Sigmoid colon (tissue), 7 donors: ENCODE data around the gene ABHD14A. TPM values are rescaled to one million over a fixed set of nuclear protein-coding genes. Genes with fewer than 3 reads are reported as not detected.

Experiments
- DNase-seq: peaks from one replicate; pipeline ENCODE4 v3.0.0-alpha.2; 2019
- H3K27ac ChIP-seq, 4 donors: fragments of 200-600 bp; sonication (generic); one replicate each; pipeline ENCODE4 v1.5.1; 2016 to 2019; ENCODE audit warnings: mild to moderate bottlenecking in 1 of 4
- H3K27me3 ChIP-seq, 3 donors: fragments of 200-600 bp; sonication (generic); one replicate each; pipeline ENCODE4 v1.5.1; 2019; ENCODE audit warnings: mild to moderate bottlenecking in 1 of 3
- H3K36me3 ChIP-seq, 4 donors: fragments of 200-600 bp; sonication (generic); one replicate each; pipeline ENCODE4 v1.5.1; 2016 to 2019
- H3K4me1 ChIP-seq, 4 donors: fragments of 200-600 bp; sonication (generic); one replicate each; pipeline ENCODE4 v1.5.1; 2017 to 2019
- H3K4me3 ChIP-seq, 4 donors: fragments of 200-600 bp; sonication (generic); one replicate each; pipeline ENCODE4 v1.5.1; 2017 to 2019; ENCODE audit warnings: mild to moderate bottlenecking in 2 of 4, moderate library complexity in 1 of 4
- H3K9me3 ChIP-seq, 4 donors: fragments of 200-600 bp in 3 of 4; sonication (generic) in 3 of 4; one replicate each; pipeline versions ENCODE4 v1.5.1 to v1.6.1; 2013 to 2019
- EP300 ChIP-seq, 4 donors: sonication (generic); formaldehyde crosslinking; IDR thresholded peaks; one replicate each; pipeline ENCODE4 v1.6.1; 2017; ENCODE audit warnings: antibody characterized with exemption in 4 of 4
- POLR2A ChIP-seq, 2 donors: fragments of 450-650 bp; IDR thresholded peaks; one replicate each; pipeline ENCODE4 v1.6.1; 2016; ENCODE audit warnings: antibody characterized with exemption in 2 of 2, mild to moderate bottlenecking in 2 of 2, moderate library complexity in 2 of 2
- POLR2AphosphoS5 ChIP-seq, 4 donors: sonication (generic); formaldehyde crosslinking; IDR thresholded peaks; one replicate each; pipeline ENCODE4 v1.6.1; 2017; ENCODE audit warnings: antibody characterized with exemption in 4 of 4
- WGBS, 2 donors: extraction: QIAGEN DNeasy Blood & Tissue Kit; methylation state at CpG; one replicate each; pipeline ENCODE4 v1.1.7; 2013; 5-methylcytosine and 5-hydroxymethylcytosine counted together
- intact Hi-C: fragments of 100-400 bp; cut with DNase I; formaldehyde crosslinking; loops from one replicate; pipeline ENCODE4 v1.15.1; 2023
- polyA plus RNA-seq, 3 donors: library from polyadenylated mRNA; stranded (reverse); fragments of 200-250 nt; gene quantifications; one replicate each; pipeline ENCODE4 v1.2.3, GENCODE V29; 2013
- total RNA-seq, 4 donors: library from RNA; depleted of rRNA; stranded (reverse); fragments of >200 nt; gene quantifications; one replicate each; pipeline ENCODE4 v1.1.0, GENCODE V29; 2016
- TF ChIP-seq, protein P1 (sequence below), 4 experiments: fragments of 450-650 bp in 3 of 4; fragments of 200-600 bp in 1 of 4; IDR thresholded peaks; one replicate each; pipeline ENCODE4 v1.5.1; 2016 to 2019; ENCODE audit warnings: antibody characterized with exemption in 4 of 4, mild to moderate bottlenecking in 3 of 4, moderate library complexity in 2 of 4
- donor health status: healthy with polysubstance abuse.
- donor health status: Bipolar disorder and iron deficiency.
- donor health status: healthy.

The ABHD14A gene
- total and polyA plus RNA-seq, 7 donors: 3.2 to 35.3 (median 16.3) TPM

- H3K9me3 ChIP-seq: no peaks in the 10 kb centered on the region
- no peak for TF ChIP-seq POLR2A (IDR thresholded peaks at IDR 0.05)
- no peak for TF ChIP-seq POLR2AphosphoS5 (IDR thresholded peaks at IDR 0.05)
- no peak for TF ChIP-seq EP300 (IDR thresholded peaks at IDR 0.05)
- TF ChIP-seq, protein P1, sequence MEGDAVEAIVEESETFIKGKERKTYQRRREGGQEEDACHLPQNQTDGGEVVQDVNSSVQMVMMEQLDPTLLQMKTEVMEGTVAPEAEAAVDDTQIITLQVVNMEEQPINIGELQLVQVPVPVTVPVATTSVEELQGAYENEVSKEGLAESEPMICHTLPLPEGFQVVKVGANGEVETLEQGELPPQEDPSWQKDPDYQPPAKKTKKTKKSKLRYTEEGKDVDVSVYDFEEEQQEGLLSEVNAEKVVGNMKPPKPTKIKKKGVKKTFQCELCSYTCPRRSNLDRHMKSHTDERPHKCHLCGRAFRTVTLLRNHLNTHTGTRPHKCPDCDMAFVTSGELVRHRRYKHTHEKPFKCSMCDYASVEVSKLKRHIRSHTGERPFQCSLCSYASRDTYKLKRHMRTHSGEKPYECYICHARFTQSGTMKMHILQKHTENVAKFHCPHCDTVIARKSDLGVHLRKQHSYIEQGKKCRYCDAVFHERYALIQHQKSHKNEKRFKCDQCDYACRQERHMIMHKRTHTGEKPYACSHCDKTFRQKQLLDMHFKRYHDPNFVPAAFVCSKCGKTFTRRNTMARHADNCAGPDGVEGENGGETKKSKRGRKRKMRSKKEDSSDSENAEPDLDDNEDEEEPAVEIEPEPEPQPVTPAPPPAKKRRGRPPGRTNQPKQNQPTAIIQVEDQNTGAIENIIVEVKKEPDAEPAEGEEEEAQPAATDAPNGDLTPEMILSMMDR (IDR thresholded peaks at IDR 0.05): no peak
- WGBS, 2 donors: 88% methylated on average over 9 of the region's 9 CpGs
- DNase-seq: peak; percentile 62
- H3K27ac ChIP-seq: no peak overlapping the region
- no peak overlapping the region for H3K4me3 ChIP-seq
- peaks cover 29 to 68% (median 47%) of the 10 kb centered on the region in 4 donors for H3K36me3 ChIP-seq
- peaks cover 0 to 22% (median 18%) of the 10 kb centered on the region in 4 donors for H3K4me1 ChIP-seq
- intact Hi-C loops: no loop called here
- no peaks in the 10 kb centered on the region for H3K27me3 ChIP-seq
These were observed 37.9 kb upstream of the ABHD14A start for GRCh38 chr3:51937014-51937413.

DNA sequence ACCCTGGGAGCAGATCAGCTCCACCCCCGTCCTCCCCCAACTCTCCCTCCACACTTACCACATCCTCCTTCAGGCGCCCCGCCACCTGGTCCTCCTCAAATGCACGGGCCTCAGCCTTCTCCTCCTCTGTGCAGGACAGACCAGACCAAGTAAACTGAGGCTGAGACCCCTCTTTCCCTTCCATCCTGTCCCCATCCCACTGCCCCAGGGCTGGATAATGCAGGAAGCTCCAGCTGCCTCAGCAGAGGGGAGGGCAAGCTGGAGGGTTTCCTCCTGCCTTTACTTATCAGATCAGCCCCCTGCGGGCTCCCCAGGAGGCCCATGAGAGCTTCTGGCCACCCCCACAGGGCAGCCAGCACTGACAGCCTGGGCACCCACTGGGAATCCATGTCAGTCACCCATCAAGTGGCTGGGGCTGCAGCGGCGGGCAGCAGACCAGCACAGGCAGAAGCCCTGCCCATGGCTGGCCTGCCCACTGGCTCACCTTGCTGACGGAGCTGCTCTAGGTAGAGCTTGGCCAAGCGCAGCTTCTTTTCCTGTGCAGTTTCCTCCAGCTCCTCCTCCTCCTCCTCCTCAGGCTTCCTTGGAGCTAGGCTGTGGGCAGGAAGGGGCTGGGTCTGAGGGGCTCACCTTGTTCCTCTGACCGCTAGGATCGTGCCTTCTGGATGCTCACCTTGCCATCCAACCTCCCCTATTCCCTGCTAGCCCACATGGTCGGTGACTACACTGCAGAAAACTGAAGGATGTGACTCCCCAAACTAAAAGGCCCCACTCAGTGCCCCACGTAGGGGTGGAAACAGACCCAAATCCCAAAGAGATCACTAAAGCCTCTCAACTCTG lies 37.0 kb upstream of the ABHD14A start:
- H3K36me3 ChIP-seq: peaks cover 29 to 63% (median 45%) of the 10 kb centered on the region in 4 donors
- intact Hi-C loops: no loop called here
- peak; percentile 55 for DNase-seq
- peaks cover 0 to 30% (median 25%) of the 10 kb centered on the region in 4 donors for H3K4me1 ChIP-seq
- 88 to 94% methylated on average over 13 of the region's 13 CpGs for WGBS, 2 donors
- H3K9me3 ChIP-seq: no peaks in the 10 kb centered on the region
- no peak for TF ChIP-seq POLR2A (IDR thresholded peaks at IDR 0.05)
- TF ChIP-seq POLR2AphosphoS5 (IDR thresholded peaks at IDR 0.05): no peak
- TF ChIP-seq, protein P1 (IDR thresholded peaks at IDR 0.05): no peak
- no peak for TF ChIP-seq EP300 (IDR thresholded peaks at IDR 0.05)
- no peak overlapping the region for H3K4me3 ChIP-seq
- H3K27ac ChIP-seq: no peak overlapping the region
- H3K27me3 ChIP-seq: no peaks in the 10 kb centered on the region

GRCh38 chr3:51938780-51939425 lies 36.0 kb upstream of the ABHD14A start:
- no peaks in the 10 kb centered on the region for H3K27me3 ChIP-seq
- intact Hi-C loops: no loop called here
- DNase-seq: peak; percentile 46
- peaks cover 26 to 52% (median 36%) of the 10 kb centered on the region in 4 donors for H3K36me3 ChIP-seq
- TF ChIP-seq POLR2A (IDR thresholded peaks at IDR 0.05) (no peak), EP300 (IDR thresholded peaks at IDR 0.05) (no peak), POLR2AphosphoS5 (IDR thresholded peaks at IDR 0.05) (no peak)
- TF ChIP-seq, protein P1 (IDR thresholded peaks at IDR 0.05): no peak
- WGBS, 2 donors: 87 to 92% methylated on average over 9 of the region's 9 CpGs
- no peak overlapping the region for H3K4me3 ChIP-seq
- no peak overlapping the region for H3K27ac ChIP-seq
- no peaks in the 10 kb centered on the region for H3K9me3 ChIP-seq
- H3K4me1 ChIP-seq: peaks cover 0 to 37% (median 33%) of the 10 kb centered on the region in 4 donors

DNA sequence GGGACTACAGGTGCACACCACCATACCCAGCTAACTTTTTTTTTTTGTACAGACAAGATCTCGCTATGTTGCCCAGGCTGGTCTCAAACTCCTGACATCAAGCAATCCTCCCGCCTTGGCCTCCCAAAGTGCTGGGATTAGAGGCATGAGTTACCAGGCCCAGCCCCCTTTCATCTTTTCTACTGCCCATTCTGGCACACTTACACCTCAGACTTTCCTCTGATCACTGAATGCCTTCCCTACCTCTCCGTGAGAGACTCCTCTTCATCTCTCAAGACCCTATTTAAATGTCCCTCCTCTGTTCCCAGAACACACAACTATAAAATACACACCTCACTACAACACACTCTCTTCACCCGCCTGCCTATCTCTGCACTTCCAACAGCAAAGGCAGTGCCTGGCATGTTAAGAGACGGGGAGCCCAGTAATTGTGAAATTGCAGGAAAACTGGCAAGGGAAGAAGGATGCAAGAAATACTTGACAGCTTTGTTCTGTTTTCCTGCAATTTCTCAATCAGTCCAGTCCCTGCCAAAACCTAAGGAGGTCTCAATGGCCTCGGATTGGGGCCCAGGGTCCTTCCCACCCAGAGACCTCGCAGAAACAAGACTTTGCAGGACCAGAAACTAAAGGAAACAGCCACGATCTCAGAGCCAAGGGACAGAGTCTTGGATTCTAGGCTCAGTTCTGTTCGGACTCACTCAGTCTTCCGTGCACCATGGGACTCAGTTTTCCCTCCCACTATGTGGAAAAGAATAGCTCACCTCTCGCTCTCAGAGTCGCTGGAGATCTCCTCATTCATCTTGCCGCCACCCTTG lies 34.0 kb upstream of the ABHD14A start:
- no peaks in the 10 kb centered on the region for H3K27me3 ChIP-seq
- H3K4me3 ChIP-seq: peak overlapping the region; percentile 61 to 87 (median 75)
- DNase-seq: peak; percentile 54
- intact Hi-C loops: loop anchor here (5.0 to 10.0 kb wide), 5 partner anchors 181 to 1941 kb away; partner anchors contain the start of genes ACTR8, ALAS1 and POC1A
- no peaks in the 10 kb centered on the region for H3K9me3 ChIP-seq
- H3K36me3 ChIP-seq: peaks cover 15 to 51% (median 19%) of the 10 kb centered on the region in 4 donors
- TF ChIP-seq POLR2A (IDR thresholded peaks at IDR 0.05) (no peak), POLR2AphosphoS5 (IDR thresholded peaks at IDR 0.05) (no peak), EP300 (IDR thresholded peaks at IDR 0.05) (no peak)
- TF ChIP-seq, protein P1 (IDR thresholded peaks at IDR 0.05): no peak
- H3K4me1 ChIP-seq: peaks cover 0 to 37% (median 33%) of the 10 kb centered on the region in 4 donors
- H3K27ac ChIP-seq: peak overlapping the region; percentile 67 to 85 (median 78)
- 28 to 37% methylated on average over 13 of the region's 13 CpGs for WGBS, 2 donors
